Measurements from ENCODE around the gene ZNF423. TPM values are rescaled to one million over a fixed set of nuclear protein-coding genes. Genes with fewer than 3 reads are reported as not detected.
A peak's percentile ranks its signal among the peaks of the same experiment; 100 is the strongest.
"Not testable (repeated sequence)": the region's sequence is repeated elsewhere in the genome, so short reads cannot be mapped to it uniquely, and the experiment has no call there.

ZNF423 gene
- total RNA-seq = 11.0 TPM

- DNase-seq (ENCODE audit: low spot score) = no peak
Observed at GRCh38 chr16:49855822-49856671, at the start of gene ZNF423. TSS of gene ZNF423 (minus strand) at chr16:49856112. CDS start at chr16:49855774, 338 bp downstream.

GRCh38 chr16:49904348-49905062, 48.6 kb upstream of the ZNF423 start:
- DNase-seq (ENCODE audit: low spot score) = no peak

DNA sequence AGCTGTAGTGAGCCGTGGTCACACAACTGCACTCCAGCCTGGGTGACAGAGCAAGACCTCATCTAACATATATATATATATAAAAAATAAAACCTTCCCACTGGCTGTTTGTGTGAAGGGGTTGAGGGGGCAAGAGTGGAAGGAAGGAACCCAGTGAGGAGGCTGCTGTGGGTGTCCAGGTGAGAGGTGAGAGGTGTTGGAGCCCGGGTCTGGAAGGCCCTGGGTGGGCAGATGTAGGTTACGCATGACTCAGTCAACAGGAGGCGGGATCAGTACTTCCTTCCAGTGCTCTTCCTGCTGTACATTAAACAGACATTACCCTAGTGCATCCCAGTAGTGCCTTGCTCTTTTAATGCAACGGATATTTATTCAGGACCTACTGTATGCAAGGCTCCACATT, 47.0 kb upstream of the ZNF423 start:
- DNase-seq (ENCODE audit: low spot score) = no peak

DNA sequence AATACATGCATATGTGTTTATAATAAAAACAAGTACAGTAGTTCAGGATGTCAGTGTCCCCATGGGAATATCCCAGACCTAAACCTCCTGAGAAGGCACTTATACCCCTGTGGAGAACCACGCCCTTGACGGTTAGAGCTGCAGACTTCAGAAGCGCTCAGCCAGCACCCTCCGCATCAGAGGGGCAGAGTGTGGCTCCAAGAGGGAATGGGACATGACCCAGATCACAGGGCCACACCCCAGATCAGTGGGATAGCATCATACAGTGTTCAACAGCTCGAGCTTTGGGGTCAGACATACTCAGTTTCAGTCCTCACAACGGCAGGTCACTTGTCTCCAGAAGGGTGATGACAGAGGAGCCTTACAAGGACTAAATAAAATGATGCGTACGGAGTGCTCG, 45.8 kb upstream of the ZNF423 start:
- DNase-seq (ENCODE audit: low spot score) = no peak

DNA sequence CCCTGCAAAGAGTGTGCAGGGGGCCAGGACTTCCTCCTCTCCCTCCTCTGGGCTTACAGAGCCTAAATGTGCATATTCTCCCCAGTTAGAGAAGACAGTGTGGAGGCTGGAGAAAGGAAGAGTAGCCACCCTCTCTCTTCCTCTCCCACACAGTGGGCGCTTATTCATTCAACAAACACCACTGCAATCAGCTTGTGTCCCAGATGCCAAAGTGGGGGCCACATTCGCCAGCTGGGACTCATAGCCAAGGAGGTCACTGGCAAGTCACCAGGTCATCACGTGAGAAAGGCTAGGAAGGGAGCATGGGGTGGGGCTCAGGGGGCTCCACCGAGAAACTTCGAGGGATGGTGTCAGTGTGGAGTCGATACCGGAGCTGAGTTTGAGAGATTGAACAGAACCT, 45.0 kb upstream of the ZNF423 start:
- no peak for DNase-seq (ENCODE audit: low spot score)

DNA sequence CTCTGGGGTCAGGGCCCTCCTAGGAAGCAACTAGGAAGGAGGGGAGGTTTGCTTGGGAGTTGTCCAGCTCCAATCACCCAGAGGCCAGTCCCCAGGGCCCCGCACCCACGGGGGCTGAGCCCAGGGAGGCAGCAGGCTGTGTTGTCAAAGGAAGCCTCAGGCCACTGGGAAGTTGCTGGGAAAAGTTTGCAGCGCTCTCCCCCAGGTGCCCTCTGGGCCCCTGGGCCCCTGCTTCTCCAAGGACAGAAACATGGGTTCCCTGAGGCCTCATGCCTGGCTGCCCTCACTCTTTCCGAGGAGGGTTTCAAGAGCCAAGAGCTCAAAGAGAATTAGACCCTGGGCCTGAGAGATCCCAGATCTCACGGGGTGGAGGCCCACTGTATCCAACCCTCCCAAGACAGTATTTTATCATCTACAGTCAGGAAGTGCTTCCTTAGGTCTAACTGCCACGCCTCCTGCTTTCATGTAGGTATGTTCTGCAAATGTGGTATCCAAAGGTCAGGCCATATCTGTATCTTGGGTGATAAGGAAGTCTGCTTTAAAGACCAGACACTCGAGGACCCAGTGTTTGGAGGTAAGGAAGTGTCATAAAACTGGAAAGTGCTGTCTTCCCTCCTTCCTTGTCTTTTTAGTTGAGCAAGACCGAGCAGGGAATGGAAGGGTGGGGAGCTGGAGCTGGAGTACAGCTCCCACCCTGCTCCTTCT, 44.2 kb upstream of the ZNF423 start:
- DNase-seq (ENCODE audit: low spot score) = no peak

DNA sequence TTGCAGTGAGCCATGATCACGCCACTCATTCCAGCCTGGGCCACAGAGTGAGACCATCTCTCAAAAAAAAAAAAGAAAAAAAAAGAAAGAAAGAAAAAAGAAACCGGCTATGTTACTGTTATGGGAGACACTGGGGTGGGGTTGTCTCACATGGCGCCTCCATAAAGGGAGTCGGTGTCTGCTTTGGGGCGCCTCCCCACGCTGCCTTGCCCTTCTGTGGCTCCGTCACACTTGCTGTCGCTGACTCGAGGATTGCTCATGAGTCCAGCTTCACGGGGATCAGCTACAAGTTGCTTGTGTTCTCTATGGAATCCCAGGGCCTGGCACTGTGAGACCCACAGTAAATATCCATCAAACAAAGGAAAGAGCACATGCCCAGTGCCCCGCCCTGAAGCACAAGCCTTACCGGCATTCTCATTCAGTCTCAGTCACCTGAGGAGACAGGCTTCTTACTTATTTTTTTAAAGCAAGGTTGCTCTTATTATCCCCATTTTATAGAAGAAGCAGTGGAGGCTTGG, 40.6 kb upstream of the ZNF423 start:
- DNase-seq (ENCODE audit: low spot score) = no peak

- peak; percentile 32 for DNase-seq (ENCODE audit: low spot score)
Observed at GRCh38 chr16:49890876-49891275, 35.0 kb upstream of the ZNF423 start.

- DNase-seq (ENCODE audit: low spot score) = no peak
Observed at GRCh38 chr16:49889725-49890397, 33.9 kb upstream of the ZNF423 start.

DNA sequence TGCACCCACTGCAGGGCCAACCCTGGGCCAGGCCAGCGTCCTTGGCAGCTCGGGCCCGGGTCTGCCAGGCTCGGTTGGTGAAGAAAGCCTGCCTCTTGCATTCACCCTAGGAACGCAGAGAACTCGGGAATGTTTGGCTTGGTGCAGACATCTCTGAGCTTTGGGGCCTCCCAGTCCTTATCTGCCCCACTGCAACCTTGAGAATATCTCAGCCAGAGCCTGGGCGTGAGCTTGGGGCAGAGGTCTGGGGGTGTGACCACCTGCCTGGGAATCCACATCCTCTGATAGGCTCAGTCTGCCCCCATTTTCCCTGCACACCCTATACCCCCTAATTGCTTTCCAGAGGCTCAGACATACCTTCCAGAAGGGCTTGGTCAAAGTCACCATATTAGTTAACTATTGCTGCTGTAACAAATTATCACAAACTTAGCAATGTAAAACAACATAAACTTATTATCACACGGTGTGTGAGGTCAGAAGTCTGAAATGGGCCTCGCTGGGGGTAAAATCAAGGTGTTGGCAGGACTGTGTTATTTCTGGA, 30.7 kb upstream of the ZNF423 start:
- no peak for DNase-seq (ENCODE audit: low spot score)

- DNase-seq (ENCODE audit: low spot score) = peak; percentile 64
Observed at GRCh38 chr16:49884033-49885015, 28.4 kb upstream of the ZNF423 start.

DNA sequence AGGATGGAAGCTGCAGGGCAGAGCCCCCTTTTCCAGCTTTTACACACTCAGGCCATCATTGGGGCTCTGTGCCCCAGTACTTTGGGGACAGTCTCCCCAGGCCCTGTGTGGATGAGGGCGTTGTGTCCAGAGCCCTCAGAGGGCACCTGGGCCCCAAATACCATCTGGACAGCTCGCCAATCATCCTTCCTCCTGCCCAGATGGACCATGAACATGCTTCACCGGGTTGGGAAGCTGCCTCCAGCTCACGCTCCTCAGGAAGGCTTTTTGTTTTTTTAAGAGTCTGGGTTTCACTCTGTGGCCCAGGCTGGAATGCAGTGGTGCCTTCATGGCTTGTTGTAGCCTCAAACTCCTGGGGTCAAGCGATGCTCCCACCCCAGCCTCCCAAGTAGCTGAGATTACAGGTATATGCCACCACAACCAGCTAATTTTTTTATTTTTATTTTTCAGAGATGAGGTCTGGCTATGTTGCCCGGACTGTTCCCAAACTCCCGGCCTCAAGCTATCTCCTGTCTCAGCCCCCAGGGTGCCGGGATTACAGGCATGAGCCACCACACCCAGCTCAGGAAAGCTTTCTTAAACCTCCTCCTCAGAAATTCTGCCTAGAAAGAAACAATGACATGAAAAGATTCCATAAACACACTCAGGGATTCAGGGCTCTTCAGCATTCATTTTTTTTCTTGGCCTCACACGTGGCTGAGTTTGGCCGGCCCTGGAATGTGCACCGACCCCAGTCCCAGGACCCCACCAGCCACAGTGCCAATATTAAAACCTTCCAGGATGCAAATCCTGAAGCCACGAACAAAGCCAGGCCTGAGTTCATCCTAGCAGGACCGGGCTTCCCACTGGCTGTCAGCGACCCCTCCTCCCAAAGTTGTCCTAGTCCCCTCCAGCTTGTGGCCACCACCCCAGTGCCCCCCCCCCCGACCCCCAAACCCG, 27.4 kb upstream of the ZNF423 start:
- DNase-seq (ENCODE audit: low spot score) = no peak

GRCh38 chr16:49881890-49882289, 26.0 kb upstream of the ZNF423 start:
- DNase-seq (ENCODE audit: low spot score) = no peak

GRCh38 chr16:49878540-49878939, 22.6 kb upstream of the ZNF423 start:
- not testable (repeated sequence) for DNase-seq (ENCODE audit: low spot score)

GRCh38 chr16:49876716-49877129, 20.8 kb upstream of the ZNF423 start:
- peak; percentile 38 for DNase-seq (ENCODE audit: low spot score)

- no peak for DNase-seq (ENCODE audit: low spot score)
Observed at GRCh38 chr16:49875806-49876715, 20.1 kb upstream of the ZNF423 start.

DNA sequence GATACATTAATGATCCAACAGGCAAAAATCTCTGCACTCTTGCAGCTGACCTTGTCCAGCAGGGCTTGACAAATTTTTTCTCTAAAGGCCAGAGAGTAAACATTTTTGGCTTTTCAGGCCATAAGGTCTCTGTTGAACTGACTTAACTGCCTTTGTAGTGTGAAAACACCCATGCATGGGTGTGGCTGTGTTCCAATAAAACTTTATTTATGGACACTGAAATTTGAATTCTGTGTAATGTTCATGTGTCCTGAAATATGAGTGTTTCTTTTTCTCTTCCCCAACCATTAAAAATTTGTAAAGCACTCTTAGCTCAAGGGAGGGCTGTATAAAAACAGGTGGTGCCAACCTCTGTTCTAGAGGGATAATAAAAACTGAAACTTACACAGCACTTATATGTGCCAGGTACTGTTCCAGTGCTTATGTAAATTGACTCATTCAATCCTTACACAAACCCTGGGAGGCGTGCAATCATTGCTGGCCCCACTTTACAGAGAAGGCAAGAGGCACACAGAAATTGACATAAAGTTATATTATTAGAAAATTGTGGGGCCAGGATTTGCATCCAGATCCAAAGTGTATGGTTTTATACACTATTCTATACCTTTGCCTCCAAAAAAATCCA, 18.8 kb upstream of the ZNF423 start:
- no peak for DNase-seq (ENCODE audit: low spot score)
